Mucosa of stomach (tissue), 1 donor: Measurements from ENCODE around the gene GLI3.

Experiments
- H3K27me3 ChIP-seq: one replicate; pipeline ENCODE4 v1.7.0; 2013; ENCODE audit warnings: mild to moderate bottlenecking, low read length; ENCODE audit not compliant: control insufficient read depth, insufficient read depth
- H3K36me3 ChIP-seq: one replicate; pipeline ENCODE4 v1.7.0; 2013; ENCODE audit warnings: low read length; ENCODE audit not compliant: control insufficient read depth, insufficient read depth
- H3K4me1 ChIP-seq: one replicate; pipeline ENCODE4 v1.7.0; 2013; ENCODE audit warnings: mild to moderate bottlenecking, low read length; ENCODE audit not compliant: control insufficient read depth, insufficient read depth
- H3K4me3 ChIP-seq: one replicate; pipeline ENCODE4 v1.7.0; 2013; ENCODE audit warnings: low read length
- H3K9ac ChIP-seq: one replicate; pipeline ENCODE4 v1.7.0; 2013; ENCODE audit warnings: mild to moderate bottlenecking, low read length, moderate library complexity
- H3K9me3 ChIP-seq: one replicate; pipeline ENCODE4 v1.7.0; 2013; ENCODE audit warnings: mild to moderate bottlenecking, low read length, moderate library complexity; ENCODE audit not compliant: control insufficient read depth
- donor health status: Pancreatic carcinoma.

The GLI3 gene

GRCh38 chr7:42125321-42125720 is 111.7 kb downstream of the GLI3 start:
- no peak overlapping the region for H3K4me3 ChIP-seq
- no peaks in the 10 kb centered on the region for H3K9me3 ChIP-seq
- no peaks in the 10 kb centered on the region for H3K36me3 ChIP-seq
- no peak overlapping the region for H3K9ac ChIP-seq
- no peaks in the 10 kb centered on the region for H3K27me3 ChIP-seq
- no peaks in the 10 kb centered on the region for H3K4me1 ChIP-seq

GRCh38 chr7:42123716-42124115 is 113.3 kb downstream of the GLI3 start:
- Histone ChIP-seq H3K9me3 (no peaks in the 10 kb centered on the region), H3K4me1 (no peaks in the 10 kb centered on the region), H3K4me3 (no peak overlapping the region), H3K27me3 (no peaks in the 10 kb centered on the region), H3K9ac (no peak overlapping the region), H3K36me3 (no peaks in the 10 kb centered on the region)

DNA sequence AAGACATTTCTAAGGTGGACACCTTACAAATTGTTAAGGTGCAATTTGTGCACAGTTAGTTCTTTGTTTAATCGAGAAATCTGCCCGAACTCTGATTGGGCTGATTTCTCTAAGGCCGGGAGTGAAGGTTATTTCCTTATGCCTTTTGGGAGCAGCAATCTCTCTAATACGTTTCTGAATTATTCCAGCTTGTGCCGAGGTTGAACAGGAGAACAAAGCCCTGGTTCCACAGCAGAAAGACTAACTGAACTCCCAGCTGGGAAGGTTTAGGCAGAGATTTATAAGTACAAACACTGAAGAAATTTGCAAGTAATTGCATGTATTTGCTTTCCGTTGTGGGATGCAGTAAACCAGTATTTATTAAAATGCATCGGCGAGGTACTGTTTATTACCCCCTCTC is 116.8 kb downstream of the GLI3 start:
- H3K4me3 ChIP-seq = no peak overlapping the region

DNA sequence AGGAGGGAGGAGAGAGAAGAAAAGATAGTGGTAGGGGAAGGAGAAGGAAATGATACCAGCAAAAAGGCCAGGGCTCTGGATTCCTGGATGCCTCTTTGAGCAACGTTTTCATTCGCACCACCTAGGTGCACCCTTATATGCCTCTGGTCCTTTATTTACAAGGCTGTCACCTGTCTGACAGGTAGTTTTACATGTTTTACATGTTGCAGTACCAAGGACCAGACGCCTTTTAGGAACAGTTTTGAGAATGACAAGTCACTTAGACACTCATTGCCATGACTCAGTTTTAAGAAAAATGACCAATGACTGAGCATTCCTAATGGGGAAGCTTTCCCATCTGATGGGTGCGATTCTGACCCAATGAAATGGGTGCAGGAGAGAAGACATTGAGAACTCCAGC is 119.8 kb downstream of the GLI3 start:
- Histone ChIP-seq H3K9me3 (no peaks in the 10 kb centered on the region), H3K4me3 (no peak overlapping the region), H3K27me3 (no peaks in the 10 kb centered on the region), H3K4me1 (no peaks in the 10 kb centered on the region), H3K9ac (no peak overlapping the region), H3K36me3 (no peaks in the 10 kb centered on the region)

More for the DNA sequence above, 116.8 kb downstream of the GLI3 start:
- Histone ChIP-seq H3K9ac (no peak overlapping the region), H3K9me3 (no peaks in the 10 kb centered on the region), H3K27me3 (no peaks in the 10 kb centered on the region), H3K4me1 (no peaks in the 10 kb centered on the region), H3K36me3 (no peaks in the 10 kb centered on the region)

- no peaks in the 10 kb centered on the region for H3K4me1 ChIP-seq
- no peaks in the 10 kb centered on the region for H3K36me3 ChIP-seq
- H3K4me3 ChIP-seq = no peak overlapping the region
Observed at GRCh38 chr7:42115795-42116194, 121.2 kb downstream of the GLI3 start.

DNA sequence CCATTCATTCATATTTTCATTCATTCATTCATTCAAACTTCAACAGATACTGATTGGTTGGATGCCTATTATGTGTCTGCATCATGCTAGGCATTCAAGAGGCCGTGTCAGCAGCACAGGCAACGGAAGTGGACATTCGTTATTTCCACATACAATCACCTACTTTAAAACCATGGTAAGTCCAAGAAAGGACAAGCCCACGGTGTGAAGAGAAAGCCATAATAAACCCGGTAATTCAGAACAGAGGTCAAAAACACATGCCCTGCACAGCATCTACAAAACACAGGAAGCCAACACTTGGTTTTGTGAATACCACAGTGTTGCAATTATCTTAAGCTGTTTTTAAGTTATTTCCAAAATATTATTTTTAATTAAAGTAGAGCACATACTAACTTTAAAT is 126.7 kb downstream of the GLI3 start:
- Histone ChIP-seq H3K9ac (no peak overlapping the region), H3K36me3 (no peaks in the 10 kb centered on the region), H3K9me3 (no peaks in the 10 kb centered on the region), H3K27me3 (no peaks in the 10 kb centered on the region), H3K4me3 (no peak overlapping the region), H3K4me1 (no peaks in the 10 kb centered on the region)

More at GRCh38 chr7:42115795-42116194, 121.2 kb downstream of the GLI3 start:
- no peaks in the 10 kb centered on the region for H3K9me3 ChIP-seq
- no peaks in the 10 kb centered on the region for H3K27me3 ChIP-seq
- H3K9ac ChIP-seq = no peak overlapping the region

- Histone ChIP-seq H3K9me3 (no peaks in the 10 kb centered on the region), H3K36me3 (no peaks in the 10 kb centered on the region), H3K9ac (no peak overlapping the region), H3K4me1 (no peaks in the 10 kb centered on the region), H3K27me3 (no peaks in the 10 kb centered on the region), H3K4me3 (no peak overlapping the region)
Observed at GRCh38 chr7:42108803-42109528, 128.0 kb downstream of the GLI3 start.

- Histone ChIP-seq H3K9me3 (no peaks in the 10 kb centered on the region), H3K4me3 (no peak overlapping the region), H3K27me3 (no peaks in the 10 kb centered on the region), H3K4me1 (no peaks in the 10 kb centered on the region), H3K36me3 (no peaks in the 10 kb centered on the region), H3K9ac (no peak overlapping the region)
Observed at GRCh38 chr7:42107484-42108240, 129.3 kb downstream of the GLI3 start.

GRCh38 chr7:42106562-42106961 is 130.4 kb downstream of the GLI3 start:
- no peak overlapping the region for H3K9ac ChIP-seq
- H3K4me3 ChIP-seq = no peak overlapping the region
- no peaks in the 10 kb centered on the region for H3K36me3 ChIP-seq
- no peaks in the 10 kb centered on the region for H3K27me3 ChIP-seq
- H3K4me1 ChIP-seq = no peaks in the 10 kb centered on the region
- H3K9me3 ChIP-seq = no peaks in the 10 kb centered on the region

GRCh38 chr7:42105554-42106358 is 131.3 kb downstream of the GLI3 start:
- Histone ChIP-seq H3K4me1 (no peaks in the 10 kb centered on the region), H3K9ac (no peak overlapping the region), H3K4me3 (no peak overlapping the region)

DNA sequence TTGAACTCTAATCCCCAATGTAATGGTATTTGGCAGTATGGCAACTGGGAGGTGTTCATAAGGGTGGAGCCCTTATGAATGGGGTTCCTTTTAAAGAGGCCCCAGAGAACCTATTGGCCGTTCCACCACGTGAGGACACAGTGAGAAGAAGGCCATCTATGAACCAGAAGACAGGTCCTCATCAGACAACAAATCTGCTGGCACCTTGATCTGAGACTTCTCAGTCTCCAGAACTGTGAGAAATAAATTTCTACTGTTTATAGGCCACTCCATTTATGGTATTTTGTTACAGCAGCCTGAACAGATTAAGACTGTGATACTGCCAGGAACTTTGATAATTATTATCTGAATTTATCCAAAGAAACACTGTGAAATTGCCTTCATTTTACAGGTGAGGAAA is 132.3 kb downstream of the GLI3 start:
- no peaks in the 10 kb centered on the region for H3K9me3 ChIP-seq
- no peaks in the 10 kb centered on the region for H3K36me3 ChIP-seq
- H3K4me3 ChIP-seq = no peak overlapping the region
- no peaks in the 10 kb centered on the region for H3K27me3 ChIP-seq
- no peaks in the 10 kb centered on the region for H3K4me1 ChIP-seq
- H3K9ac ChIP-seq = no peak overlapping the region

More at GRCh38 chr7:42105554-42106358, 131.3 kb downstream of the GLI3 start:
- Histone ChIP-seq H3K9me3 (no peaks in the 10 kb centered on the region), H3K27me3 (no peaks in the 10 kb centered on the region), H3K36me3 (no peaks in the 10 kb centered on the region)

- no peaks in the 10 kb centered on the region for H3K27me3 ChIP-seq
- no peaks in the 10 kb centered on the region for H3K4me1 ChIP-seq
- H3K9ac ChIP-seq = no peak overlapping the region
- H3K36me3 ChIP-seq = no peaks in the 10 kb centered on the region
- no peak overlapping the region for H3K4me3 ChIP-seq
- H3K9me3 ChIP-seq = no peaks in the 10 kb centered on the region
Observed at GRCh38 chr7:42104231-42104630, 132.8 kb downstream of the GLI3 start.
